Mucosa of gallbladder (tissue), 1 donor: ENCODE data around the gene HOXD4. TPM values are rescaled to one million over a fixed set of nuclear protein-coding genes. Genes with fewer than 3 reads are reported as not detected.

Experiments
- DNase-seq: peaks from one replicate; pipeline ENCODE4 v3.0.0-alpha.2; 2020; ENCODE audit warnings: low spot score
- total RNA-seq: library from RNA; stranded (reverse); gene quantifications from one replicate; pipeline ENCODE4 v1.2.1, GENCODE V29; 2021
- donor health status: DM: no; HTN: no; CAD: no.

The HOXD4 gene
- total RNA-seq, 1 donor from 2014 or later = 1.0 TPM

- DNase-seq = no peak
Observed at GRCh38 chr2:176114120-176114929, 37.0 kb upstream of the HOXD4 start.

- no peak for DNase-seq
Observed at GRCh38 chr2:176114930-176115625, 36.3 kb upstream of the HOXD4 start.

- no peak for DNase-seq
Observed at GRCh38 chr2:176115883-176116813, 35.2 kb upstream of the HOXD4 start, which contains the start of gene HOXD10. Gene HOXD10 (plus strand): TSS chr2:176116778. CDS start chr2:176116834, 56 bp downstream.

- no peak for DNase-seq
Observed at GRCh38 chr2:176117162-176117822, 34.1 kb upstream of the HOXD4 start.

- no peak for DNase-seq
Observed at GRCh38 chr2:176117823-176118371, 33.5 kb upstream of the HOXD4 start.

- DNase-seq = no peak
Observed at GRCh38 chr2:176118601-176119339, 32.6 kb upstream of the HOXD4 start.

- DNase-seq = no peak
Observed at GRCh38 chr2:176120364-176121189, 30.8 kb upstream of the HOXD4 start.

- no peak for DNase-seq
Observed at GRCh38 chr2:176121190-176122051, 29.9 kb upstream of the HOXD4 start.

GRCh38 chr2:176122052-176122682 is 29.2 kb upstream of the HOXD4 start:
- no peak for DNase-seq

GRCh38 chr2:176122683-176123410 is 28.5 kb upstream of the HOXD4 start, which contains the start of gene HOXD9:
Gene HOXD9 (plus strand): TSS chr2:176122719. CDS start chr2:176122769, 50 bp downstream.
- no peak for DNase-seq

- no peak for DNase-seq
Observed at GRCh38 chr2:176123411-176124109, 27.8 kb upstream of the HOXD4 start.

- no peak for DNase-seq
Observed at GRCh38 chr2:176124110-176124946, 27.0 kb upstream of the HOXD4 start.

- no peak for DNase-seq
Observed at GRCh38 chr2:176124947-176125771, 26.2 kb upstream of the HOXD4 start.

GRCh38 chr2:176125772-176126054 is 25.6 kb upstream of the HOXD4 start:
- DNase-seq = no peak
